SKM-1 (cell line): ENCODE measurements around the gene XYLT2.
"Not testable (repeated sequence)": the region's sequence is repeated elsewhere in the genome, so short reads cannot be mapped to it uniquely, and the experiment has no call there.

Experiments
- DNase-seq: peaks from one replicate; lab custom pipeline; 2025; ENCODE audit not compliant: unreplicated experiment; lab: John Stamatoyannopoulos, UW

Gene XYLT2

DNA sequence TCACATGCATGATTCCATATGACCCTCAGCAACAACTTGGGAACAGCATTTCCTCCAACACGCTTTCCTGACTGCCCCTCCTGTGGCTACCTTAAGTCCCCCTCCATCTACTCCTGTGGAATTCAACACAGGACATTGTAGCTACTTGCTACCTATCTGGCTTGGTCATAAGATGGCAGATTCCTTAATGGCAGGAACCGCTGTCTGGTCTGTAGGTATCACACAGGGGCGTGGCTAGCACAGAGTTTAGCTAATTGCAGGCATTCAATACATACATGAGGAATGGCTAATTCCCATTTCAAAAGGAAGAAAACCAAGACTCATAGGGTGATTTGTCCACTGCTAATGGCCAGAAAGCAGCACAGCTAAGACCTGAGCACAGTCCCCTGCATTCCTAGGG lies 42.8 kb downstream of the XYLT2 start:
- no peak for DNase-seq

DNA sequence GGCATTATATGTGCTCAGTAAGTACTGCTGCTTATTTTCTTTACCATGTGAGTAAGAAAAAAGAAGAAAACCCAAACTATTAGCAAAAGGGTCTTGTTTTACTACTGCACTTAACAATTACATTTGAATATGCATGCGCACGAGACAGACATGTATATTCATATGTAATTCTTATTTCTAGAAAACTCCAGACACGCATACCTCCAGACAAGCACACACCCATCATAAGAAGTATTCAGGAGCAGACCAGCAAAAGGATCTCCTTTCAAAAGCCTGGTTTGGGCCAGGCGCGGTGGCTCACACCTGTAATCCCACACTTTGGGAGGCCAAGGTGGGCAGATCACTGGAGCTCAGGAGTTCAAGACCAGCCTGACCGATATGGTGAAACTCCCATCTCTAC lies 43.6 kb downstream of the XYLT2 start:
- no peak for DNase-seq

DNA sequence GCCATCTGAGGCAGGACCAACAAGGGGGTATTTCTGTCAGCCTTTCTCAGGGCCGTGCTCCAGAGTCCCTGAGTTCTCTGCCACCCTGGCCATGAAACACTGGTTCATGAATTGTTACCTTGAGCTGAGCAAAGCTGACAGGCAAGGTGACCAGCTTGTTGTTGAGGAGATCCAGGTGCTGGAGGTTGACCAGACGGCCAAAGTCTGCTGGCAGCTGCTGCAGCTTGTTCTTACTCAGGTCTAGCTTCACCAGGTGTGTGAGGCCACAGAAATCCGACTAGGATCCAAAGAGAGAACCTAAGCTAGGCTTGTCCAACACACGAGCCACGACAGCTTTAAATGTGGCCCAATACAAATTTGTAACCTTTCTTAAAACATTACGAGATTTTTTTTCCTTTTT lies 46.7 kb downstream of the XYLT2 start:
- DNase-seq, result no peak

DNA sequence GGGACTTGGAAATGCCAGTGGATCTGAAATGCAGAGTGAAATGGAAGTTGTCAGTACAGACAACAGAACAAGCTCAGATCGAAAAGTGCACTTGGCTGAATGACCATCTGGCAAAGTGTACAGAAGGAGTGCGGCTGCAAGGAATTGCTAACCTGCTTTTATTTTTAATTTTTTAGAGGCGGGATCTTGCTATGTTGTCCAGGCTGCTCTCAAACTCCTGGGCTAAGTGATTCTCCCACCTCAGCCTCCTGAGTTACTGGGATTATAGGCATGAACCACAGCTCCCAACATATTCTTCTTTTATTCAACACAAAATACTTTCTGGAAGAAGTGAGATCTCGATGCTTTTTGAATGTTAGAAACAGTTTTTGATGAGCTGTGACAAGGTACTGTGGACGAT lies 47.8 kb downstream of the XYLT2 start:
- DNase-seq, result no peak

DNA sequence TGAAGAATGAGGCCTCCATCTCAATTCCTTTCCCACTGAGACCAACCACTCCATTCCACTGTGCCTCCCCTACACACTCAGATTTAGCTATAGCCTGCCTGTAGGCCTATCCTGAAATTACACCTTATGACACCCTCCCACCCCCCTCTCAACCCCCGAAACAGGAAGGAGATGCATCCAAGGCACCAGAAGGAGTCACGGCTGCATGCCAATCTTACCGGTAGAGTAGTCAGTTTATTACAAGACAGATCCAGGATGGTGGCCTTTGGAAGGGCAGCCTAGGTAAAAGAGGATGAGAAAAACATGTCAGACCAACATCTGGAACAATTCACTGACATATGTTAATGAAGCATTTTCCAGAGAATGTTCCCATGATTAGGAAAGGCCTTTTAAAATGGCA lies 48.8 kb downstream of the XYLT2 start:
- DNase-seq, result no peak

GRCh38 chr17:50396261-50397110 lies 50.6 kb downstream of the XYLT2 start:
- DNase-seq, result peak; percentile 31

DNA sequence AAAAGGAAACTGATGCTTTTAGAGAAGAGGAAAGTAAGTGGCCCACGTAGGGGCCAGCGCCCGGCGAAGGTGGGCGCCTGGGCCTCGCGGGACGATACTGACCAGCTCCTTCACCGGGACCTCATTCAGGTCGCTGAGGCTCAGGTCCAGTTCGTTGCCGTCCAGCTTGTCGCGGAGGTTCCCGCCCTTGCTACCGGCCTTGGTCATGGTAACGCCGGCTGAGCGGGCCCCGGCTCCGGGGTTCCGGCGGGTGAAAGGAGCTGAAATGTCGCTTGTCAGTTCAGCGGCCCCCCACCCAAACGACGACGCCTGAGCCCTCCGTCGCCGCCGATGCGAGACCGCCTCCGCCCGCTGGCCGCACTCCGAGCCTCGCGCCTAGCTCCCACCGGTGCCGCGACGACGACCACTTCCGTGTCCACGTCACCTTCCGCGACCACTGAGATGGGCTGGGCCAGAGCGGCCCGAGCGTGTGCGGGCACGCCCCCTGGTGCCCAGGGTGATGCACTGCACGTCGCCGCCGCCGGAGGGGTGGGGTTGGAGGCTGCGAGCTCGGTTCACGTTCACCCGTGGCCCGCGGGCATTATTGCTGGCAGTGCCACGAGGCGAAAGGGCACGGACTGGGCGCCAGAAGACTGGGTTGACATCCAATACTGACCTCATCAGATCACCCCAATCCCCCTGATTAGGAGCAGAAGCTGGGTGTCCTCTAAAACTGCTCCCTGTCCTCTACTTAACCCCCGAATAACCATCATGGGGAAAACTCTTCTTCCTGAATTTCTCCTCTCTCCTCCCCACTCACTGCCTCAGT lies 51.4 kb downstream of the XYLT2 start, which contains the start of gene LRRC59:
LRRC59 (minus strand) TSS at position 413 of the 808 bp plus-strand sequence; CDS start at position 207, 206 bp downstream.
- peak; percentile 44 for DNase-seq

- no peak for DNase-seq
These were observed 52.0 kb downstream of the XYLT2 start for GRCh38 chr17:50397919-50398285.

- DNase-seq, result not testable (repeated sequence)
These were observed 52.7 kb downstream of the XYLT2 start for GRCh38 chr17:50398672-50399071.

DNA sequence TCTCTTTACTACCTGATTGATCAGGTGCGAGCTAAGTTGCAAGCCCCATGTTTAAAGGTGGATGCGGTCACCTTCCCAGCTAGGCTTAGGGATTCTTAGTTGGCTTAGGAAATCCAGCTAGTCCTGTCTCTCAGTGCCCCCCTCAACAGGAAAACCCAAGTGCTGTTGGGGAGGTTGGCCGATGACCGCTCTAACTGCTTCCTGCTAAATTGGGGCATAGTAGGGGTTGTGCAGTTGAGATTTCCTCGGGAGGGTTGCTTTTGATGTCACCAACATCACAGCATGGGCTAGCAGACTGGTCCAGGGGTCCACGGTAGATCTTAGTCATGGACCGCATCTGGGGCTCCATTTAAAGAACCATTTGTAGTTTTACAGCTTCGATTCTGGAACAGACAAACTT lies 53.7 kb downstream of the XYLT2 start:
- not testable (repeated sequence) for DNase-seq

- not testable (repeated sequence) for DNase-seq
These were observed 59.4 kb downstream of the XYLT2 start for GRCh38 chr17:50405351-50405750.

GRCh38 chr17:50406578-50406977 lies 60.7 kb downstream of the XYLT2 start:
- DNase-seq, result no peak

DNA sequence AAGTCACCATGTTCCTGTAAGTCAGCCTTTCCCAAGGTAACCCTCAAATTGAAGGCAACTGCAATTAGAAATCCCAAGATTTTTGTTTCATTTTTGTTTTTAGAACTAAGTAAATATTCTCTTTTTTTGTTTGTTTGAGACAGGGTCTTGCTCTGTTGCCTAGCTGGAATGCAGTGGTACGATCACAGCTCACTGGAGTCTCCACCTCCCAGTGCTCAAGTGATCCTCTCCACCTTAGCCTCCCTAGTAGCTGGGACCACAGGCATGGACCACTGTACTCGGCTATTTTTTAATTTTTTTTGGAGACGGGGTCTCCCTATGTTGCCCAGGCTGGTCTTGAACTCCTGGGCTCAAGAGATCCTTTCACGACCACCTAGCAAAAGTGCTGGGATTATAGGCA lies 62.0 kb downstream of the XYLT2 start:
- no peak for DNase-seq
